GM21576 (cell line): Measurements from ENCODE around the gene MEF2D.

Experiments
- ATAC-seq: cut with Tn5 transposase; IDR thresholded peaks from one replicate; pipeline ENCODE4 v1.9.1; 2021; ENCODE audit warnings: mild to moderate bottlenecking, moderate library complexity; ENCODE audit not compliant: unreplicated experiment

Gene MEF2D

GRCh38 chr1:156500543-156500792 lies at the start of gene MEF2D:
MEF2D (minus strand) TSS chr1:156500775; CDS start chr1:156483292, 17,483 bp downstream.
- no peak for ATAC-seq

DNA sequence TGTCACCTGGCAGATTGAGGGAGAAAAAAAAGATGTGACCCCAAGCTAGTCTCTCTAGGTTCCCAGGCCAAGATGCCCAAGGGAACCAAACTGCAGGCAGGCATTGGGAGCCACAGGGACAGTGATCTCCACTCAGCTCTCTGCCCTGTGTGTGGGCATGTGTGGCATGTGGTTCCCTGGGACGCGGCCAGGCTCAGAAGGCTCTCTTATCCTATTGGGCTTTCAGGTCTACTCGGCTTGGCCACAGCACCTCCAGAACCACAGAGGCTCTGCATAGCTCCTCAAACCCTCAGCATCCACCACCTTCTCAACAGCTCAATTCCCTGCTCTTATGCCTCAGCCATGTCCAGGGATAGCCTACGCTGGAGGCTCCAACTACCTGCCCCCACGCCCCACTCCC lies 49.8 kb upstream of the MEF2D start:
- ATAC-seq = no peak

GRCh38 chr1:156549831-156550230 lies 49.3 kb upstream of the MEF2D start:
- no peak for ATAC-seq

GRCh38 chr1:156549390-156549789 lies 48.8 kb upstream of the MEF2D start:
- no peak for ATAC-seq

GRCh38 chr1:156547982-156548381 lies 47.4 kb upstream of the MEF2D start:
- no peak for ATAC-seq

GRCh38 chr1:156547434-156547833 lies 46.9 kb upstream of the MEF2D start:
- ATAC-seq = no peak

GRCh38 chr1:156546267-156546666 lies 45.7 kb upstream of the MEF2D start:
- no peak for ATAC-seq

- ATAC-seq = no peak
Observed at GRCh38 chr1:156544592-156545102, 44.1 kb upstream of the MEF2D start.

GRCh38 chr1:156543066-156543465 lies 42.5 kb upstream of the MEF2D start:
- ATAC-seq = no peak

DNA sequence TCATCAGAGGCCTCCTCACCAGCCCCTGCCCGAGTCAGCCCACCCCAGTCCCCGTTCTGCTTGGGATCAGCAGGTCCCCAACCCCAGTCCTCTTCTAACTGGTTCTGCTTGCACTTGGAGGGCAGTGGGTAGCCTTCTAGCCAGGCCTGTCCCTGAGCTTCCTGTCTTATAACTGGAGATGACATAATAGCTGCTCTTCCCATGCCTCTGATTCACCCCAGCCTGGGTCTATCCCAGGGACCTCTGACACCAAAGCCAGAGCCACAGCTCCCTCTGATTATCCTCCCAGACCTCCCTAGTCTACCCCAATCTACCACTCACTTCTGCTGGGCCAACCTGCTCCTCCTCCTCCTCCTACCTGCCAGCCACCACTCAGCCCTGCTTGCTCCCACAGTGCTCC lies 40.4 kb upstream of the MEF2D start:
- ATAC-seq = no peak

- ATAC-seq = no peak
Observed at GRCh38 chr1:156539818-156540355, 39.3 kb upstream of the MEF2D start.

DNA sequence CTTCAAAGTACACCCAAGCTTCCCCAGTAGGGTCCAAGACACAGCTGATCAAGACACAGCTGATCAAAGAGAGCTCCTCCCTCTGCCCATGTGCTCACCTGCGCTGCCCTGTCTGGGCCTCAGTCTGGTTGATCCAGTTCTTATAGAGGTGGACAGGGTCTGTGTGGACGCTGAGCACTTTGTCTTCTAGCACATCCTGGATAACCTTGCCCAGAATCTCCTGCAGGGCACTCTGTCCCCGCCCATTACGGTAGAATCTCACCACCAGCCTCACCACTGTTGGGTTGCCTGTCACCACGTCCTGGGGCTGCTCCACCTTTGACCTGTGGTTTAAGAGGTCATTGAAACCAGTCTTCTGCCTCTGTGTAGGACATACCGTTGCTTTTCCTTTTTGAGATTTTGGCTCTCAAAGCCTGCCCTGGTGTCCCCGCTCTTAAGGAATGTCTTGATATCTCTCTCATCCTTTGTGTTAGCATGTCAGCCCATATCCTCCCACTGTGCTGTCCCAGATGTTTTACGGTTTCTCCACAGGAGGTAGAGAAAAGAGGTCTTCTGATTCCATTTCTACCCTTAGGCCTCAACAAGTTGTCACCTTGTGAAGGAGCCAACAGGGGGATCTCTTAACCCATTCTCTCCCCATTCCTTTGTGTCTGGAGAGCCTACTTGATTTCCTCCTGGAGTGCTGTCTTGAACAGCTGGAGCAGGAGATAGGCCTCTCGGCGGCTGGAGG lies 38.3 kb upstream of the MEF2D start:
- ATAC-seq = no peak

DNA sequence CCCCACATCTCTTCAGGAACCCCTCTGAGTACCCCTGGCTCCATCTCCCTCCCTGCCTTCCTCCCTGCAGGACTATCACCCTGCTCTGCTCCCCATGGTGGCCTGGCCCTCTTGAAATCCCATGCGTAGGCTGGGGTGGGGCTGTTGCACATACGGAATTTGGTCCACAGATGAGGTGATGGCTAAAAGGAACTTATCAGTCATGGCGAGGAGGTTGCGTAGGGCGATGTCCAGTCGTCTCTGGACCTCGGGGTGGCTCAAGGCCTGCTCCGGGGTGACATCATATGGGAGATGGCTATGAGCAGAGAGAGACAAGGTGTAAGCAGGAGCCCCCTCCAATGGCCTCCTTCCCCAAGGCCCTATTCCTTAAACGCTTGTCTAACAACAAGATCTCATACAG lies 36.5 kb upstream of the MEF2D start:
- no peak for ATAC-seq

DNA sequence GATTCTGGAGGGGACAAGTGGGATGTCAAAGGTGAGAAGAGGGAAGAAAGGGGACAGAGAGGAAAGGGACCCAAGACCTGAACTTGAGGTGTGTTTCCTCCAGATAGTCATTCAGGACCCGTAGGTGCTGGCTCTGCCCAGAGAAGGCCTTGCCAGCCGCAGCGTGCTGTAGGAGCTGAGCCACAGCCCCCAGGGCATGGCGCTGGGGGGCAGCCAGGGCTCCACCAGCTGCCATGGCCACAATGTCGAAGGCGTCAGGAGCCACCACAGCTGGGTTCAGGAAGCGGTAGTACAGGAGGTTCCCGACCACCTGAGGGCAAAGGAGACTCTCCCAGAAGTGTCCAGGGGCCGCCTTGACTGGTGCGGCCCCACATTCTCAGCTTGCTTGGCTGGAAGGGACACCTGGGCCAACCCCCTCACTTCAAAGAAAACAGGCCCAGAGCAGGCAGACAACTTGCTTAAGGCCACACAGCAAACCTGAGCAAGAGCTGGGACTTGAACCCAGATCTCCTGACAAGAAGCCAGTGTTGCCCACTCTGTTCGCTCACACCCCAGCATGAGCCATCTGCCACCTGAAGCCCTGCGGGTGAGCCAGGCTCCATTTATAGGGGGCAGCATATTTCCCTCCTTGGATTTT lies 34.0 kb upstream of the MEF2D start:
- ATAC-seq = no peak

DNA sequence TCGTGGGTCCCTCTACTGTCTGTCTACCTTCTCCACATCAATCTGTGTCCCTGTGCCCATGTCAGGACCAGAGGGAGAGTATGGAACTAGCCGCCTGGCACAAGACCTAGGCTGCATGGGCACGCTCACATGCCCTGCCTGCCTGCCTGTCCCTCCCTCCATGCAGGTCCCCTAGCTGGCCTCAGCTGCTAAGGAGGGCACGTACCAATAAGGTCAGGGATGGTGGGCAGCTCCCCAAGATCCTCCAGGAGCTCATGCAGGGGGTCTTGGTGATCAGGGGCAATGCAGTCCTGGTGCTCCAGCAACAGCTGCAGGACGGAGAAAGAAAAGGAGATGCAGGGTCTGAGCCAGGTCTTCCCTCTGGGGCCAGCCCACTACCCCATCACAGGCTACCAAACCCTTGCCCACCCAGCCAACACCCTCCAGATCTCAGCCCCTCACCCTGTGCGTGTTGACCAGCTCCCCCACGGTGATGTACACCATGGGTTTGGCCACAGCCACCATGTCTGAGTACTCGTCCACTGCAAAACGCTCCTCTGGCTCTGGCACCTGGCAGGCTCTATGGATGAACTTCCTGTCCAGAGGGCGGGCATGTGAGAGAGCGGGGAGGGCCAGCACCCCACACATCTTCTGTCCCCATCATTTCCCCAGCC lies 33.1 kb upstream of the MEF2D start:
- ATAC-seq = no peak

GRCh38 chr1:156532374-156532773 lies 31.8 kb upstream of the MEF2D start:
- no peak for ATAC-seq

DNA sequence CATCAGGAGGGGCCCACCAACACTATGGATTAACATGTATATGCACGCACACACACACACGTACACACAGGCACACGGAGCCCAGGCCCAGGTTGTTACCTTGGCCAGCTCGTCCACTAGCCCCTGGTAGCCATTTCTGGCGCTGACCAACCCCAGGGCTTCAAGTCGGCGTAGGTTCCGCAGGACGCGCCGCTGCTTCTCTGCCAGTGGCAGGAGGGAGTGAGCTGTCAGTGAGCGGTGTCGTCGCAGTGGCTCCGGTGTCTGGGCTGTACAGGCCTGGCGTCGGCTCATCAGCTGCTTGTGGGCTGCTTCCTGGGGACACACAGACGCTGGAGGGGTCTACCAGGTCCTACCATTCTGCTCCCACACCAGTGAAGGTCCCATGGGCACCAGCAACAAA lies 29.4 kb upstream of the MEF2D start:
- no peak for ATAC-seq

GRCh38 chr1:156528875-156529425 lies 28.4 kb upstream of the MEF2D start:
- no peak for ATAC-seq

GRCh38 chr1:156528231-156528630 lies 27.7 kb upstream of the MEF2D start:
- no peak for ATAC-seq

DNA sequence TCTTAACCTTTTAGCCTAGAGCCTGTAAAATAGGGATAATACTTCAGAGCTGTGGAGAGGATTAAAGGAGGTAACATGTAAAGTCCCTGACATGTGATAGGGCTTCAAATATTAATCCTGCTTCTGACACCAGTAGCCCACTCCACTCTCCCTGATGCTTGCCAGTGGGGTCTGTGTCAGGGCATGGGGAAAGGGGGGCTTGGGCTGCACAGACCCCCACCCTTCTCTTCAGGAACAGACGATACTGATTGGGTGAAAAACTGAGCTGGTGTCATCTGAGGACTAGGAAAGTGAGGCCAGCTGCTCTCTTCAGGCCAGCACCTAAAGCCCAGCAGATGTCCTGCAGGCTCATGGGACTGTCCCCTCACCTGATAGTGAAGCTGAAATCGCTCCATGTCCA lies 27.0 kb upstream of the MEF2D start:
- no peak for ATAC-seq

DNA sequence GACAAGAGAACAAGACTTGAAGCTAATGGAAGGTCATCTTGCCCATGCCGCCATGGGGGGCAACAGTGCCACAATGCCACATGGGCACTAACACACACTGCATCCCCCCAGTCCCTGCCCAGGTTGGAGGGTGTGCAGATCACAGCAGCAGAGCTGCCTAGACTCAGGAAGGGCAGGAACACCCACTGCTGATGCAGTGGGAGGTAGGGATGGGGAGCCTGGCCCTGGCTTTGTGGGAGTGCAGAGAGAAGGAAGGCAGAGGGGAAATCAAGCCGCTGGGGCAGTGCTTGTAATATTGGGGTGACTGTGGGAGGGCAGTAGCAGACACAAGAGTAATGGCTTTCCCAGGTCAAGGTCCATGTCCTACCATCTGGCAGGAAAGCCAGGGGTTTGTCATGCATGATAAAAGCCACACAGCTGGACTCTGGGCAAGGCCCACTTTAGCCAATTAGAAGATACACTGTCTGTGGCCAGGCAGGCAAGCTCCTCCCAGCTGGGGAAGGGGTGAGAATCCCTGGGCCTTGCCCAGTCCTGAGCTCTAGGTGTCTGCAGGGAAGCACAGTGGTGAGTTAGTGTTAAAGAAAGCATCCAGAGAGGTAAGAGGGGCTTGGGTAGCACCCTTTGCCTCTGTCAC lies 25.4 kb upstream of the MEF2D start:
- ATAC-seq = no peak
